HepG2 (cell line): Measurements from ENCODE around the gene PDK2. TPM values are rescaled to one million over a fixed set of nuclear protein-coding genes. Genes with fewer than 3 reads are reported as not detected.
A peak's percentile ranks its signal among the peaks of the same experiment; 100 is the strongest.

Experiments
- ISL2 ChIP-seq: sonication (generic); formaldehyde crosslinking; IDR thresholded peaks from 2 replicates; pipeline ENCODE4 v1.5.0; 2020; ENCODE audit warnings: missing genetic modification reagents
- MAFK ChIP-seq, 2 experiments: IDR thresholded peaks in 1 of 2; conservative IDR thresholded peaks in 1 of 2; 2 replicates each; pipeline ENCODE4 v1.6.1; 2011; ENCODE audit warnings: improper control_type of control experiment in 2 of 2, low read length in 2 of 2
- PRDM10 ChIP-seq: sonication (generic); formaldehyde crosslinking; IDR thresholded peaks from 2 replicates; pipeline ENCODE4 v1.4.0; 2020; ENCODE audit warnings: low read depth, missing genetic modification reagents
- RBM39 ChIP-seq: fragments of 200-400 bp; formaldehyde crosslinking; IDR thresholded peaks from one replicate; pipeline ENCODE4 v1.6.1; 2018; ENCODE audit warnings: antibody characterized with exemption, mild to moderate bottlenecking, low read depth, low read length; ENCODE audit not compliant: poor library complexity, severe bottlenecking
- ZNF280B ChIP-seq: sonication (generic); formaldehyde crosslinking; IDR thresholded peaks from 2 replicates; pipeline ENCODE4 v1.5.0; 2020; ENCODE audit warnings: missing genetic modification reagents, mild to moderate bottlenecking, borderline replicate concordance
- ZNF646 ChIP-seq: sonication (generic); formaldehyde crosslinking; IDR thresholded peaks from 2 replicates; pipeline ENCODE4 v1.9.0; 2021; ENCODE audit warnings: mild to moderate bottlenecking, missing genetic modification reagents
- ZNF790 ChIP-seq: sonication (generic); formaldehyde crosslinking; IDR thresholded peaks from 2 replicates; pipeline ENCODE4 v1.8.0; 2022; ENCODE audit warnings: missing genetic modification reagents, mild to moderate bottlenecking, borderline replicate concordance
- ZNF850 ChIP-seq: sonication (generic); formaldehyde crosslinking; conservative IDR thresholded peaks from 2 replicates; pipeline ENCODE4 v1.9.0; 2021; ENCODE audit warnings: mild to moderate bottlenecking, missing genetic modification reagents
- polyA plus RNA-seq, 8 experiments: library from polyadenylated mRNA; depleted of rRNA in 3 of 8; stranded (reverse) in 7 of 8; unstranded in 1 of 8; fragments of >200 nt; fragmentation: Illumina TruSeq in 4 of 8; extraction: Trizol in 4 of 8; gene quantifications; 2 replicates each; pipeline versions ENCODE4 v1.2.1 to v1.2.3, GENCODE V29; 2011 to 2016; ENCODE audit warnings: low read depth in 4 of 8, missing spikeins in 1 of 8, mixed read lengths in 1 of 8; ENCODE audit not compliant: insufficient read depth in 1 of 8
- total RNA-seq, 5 experiments: library from RNA; depleted of rRNA; stranded (reverse); fragments of >200 nt; fragmentation: Illumina TruSeq; extraction: Trizol; gene quantifications; 2 replicates each; pipeline ENCODE4 v1.2.3, GENCODE V29; 2016; ENCODE audit warnings: low read depth in 1 of 5
- TF ChIP-seq, protein P1 (sequence below): sonication (generic); formaldehyde crosslinking; IDR thresholded peaks from 2 replicates; pipeline ENCODE4 v1.4.0; 2020; ENCODE audit warnings: mild to moderate bottlenecking, missing genetic modification reagents
- TF ChIP-seq, protein P2 (sequence below): sonication (generic); formaldehyde crosslinking; IDR thresholded peaks from 2 replicates; pipeline ENCODE4 v1.4.0; 2020; ENCODE audit warnings: missing genetic modification reagents

PDK2 gene
- total and polyA plus RNA-seq, 2 of the 13 experiments (the other 11 are each of a cell fraction or from before 2014, with no cell fraction given): 18.5 to 59.7 TPM

DNA sequence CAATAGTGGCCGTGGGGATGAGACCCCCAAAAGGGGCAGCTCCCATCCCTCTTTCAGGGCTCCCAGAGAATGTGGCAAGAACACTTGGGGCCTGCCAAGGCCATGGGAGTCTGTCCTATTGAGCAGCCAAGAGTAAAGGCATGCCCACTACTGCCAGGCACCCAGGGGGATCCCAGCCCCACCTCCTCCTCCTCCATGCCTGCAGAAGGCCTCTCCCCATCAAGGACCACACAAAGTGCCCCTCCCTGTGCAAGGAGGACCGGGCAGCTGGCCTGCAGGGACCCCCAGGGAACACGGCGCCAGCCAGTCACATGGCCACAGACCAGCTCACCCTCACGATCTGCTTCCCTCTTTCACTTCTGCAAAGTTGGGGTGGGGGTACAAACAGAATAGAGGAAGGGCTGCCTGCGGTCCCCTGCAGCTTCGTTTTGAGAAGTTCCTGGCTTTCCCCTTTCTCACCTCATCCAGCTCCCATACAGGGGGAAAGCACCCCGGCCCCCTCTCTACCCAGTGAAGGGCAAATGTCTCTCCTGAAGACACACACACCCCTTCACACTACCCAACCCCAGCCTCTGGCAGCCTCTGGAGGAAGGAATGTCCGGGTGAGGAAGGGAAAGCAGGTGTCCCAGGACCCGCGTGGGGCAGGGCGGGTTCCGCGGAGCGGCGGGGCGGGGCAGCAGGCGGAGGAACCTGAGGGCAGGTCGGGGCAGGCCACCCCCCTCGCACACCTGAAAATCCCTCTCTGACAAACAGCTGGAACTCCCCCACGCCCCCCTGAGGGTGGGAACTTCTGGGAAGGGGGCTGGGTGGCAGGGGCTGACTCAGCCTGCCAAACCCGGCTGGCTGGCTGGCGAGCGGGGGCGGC is 53.3 kb downstream of the PDK2 start (continued):
- TF ChIP-seq, protein P1, sequence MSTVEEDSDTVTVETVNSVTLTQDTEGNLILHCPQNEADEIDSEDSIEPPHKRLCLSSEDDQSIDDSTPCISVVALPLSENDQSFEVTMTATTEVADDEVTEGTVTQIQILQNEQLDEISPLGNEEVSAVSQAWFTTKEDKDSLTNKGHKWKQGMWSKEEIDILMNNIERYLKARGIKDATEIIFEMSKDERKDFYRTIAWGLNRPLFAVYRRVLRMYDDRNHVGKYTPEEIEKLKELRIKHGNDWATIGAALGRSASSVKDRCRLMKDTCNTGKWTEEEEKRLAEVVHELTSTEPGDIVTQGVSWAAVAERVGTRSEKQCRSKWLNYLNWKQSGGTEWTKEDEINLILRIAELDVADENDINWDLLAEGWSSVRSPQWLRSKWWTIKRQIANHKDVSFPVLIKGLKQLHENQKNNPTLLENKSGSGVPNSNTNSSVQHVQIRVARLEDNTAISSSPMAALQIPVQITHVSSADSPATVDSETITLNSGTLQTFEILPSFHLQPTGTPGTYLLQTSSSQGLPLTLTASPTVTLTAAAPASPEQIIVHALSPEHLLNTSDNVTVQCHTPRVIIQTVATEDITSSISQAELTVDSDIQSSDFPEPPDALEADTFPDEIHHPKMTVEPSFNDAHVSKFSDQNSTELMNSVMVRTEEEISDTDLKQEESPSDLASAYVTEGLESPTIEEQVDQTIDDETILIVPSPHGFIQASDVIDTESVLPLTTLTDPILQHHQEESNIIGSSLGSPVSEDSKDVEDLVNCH (CRISPR knock-in tag): no peak
- TF ChIP-seq, protein P2, sequence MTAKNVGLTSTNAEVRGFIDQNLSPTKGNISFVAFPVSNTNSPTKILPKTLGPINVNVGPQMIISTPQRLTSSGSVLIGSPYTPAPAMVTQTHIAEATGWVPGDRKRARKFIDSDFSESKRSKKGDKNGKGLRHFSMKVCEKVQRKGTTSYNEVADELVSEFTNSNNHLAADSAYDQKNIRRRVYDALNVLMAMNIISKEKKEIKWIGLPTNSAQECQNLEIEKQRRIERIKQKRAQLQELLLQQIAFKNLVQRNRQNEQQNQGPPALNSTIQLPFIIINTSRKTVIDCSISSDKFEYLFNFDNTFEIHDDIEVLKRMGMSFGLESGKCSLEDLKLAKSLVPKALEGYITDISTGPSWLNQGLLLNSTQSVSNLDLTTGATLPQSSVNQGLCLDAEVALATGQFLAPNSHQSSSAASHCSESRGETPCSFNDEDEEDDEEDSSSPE (CRISPR knock-in tag): no peak
- TF ChIP-seq ZNF280B (CRISPR knock-in tag) (peak; percentile 70; the same call in 1 of the 2 replicates), ZNF646 (CRISPR knock-in tag) (no peak), MAFK (conservative IDR thresholded peaks at IDR 0.05 in 1 of 2, IDR thresholded peaks at IDR 0.05 in 1 of 2; ENCODE audit: low read length in 2 of 2) (no peak), PRDM10 (CRISPR knock-in tag) (peak; percentile 62), ISL2 (CRISPR knock-in tag) (0 out of 2 replicates have a peak, but pooled peaks have one; percentile 11), ZNF790 (CRISPR knock-in tag) (no peak), RBM39 (no peak), ZNF850 (CRISPR knock-in tag) (no peak)
